C4-2B (cell line): Measurements from ENCODE around the gene DCP1B.

Source experiments
- ZFX ChIP-seq: fragments of 450-650 bp; IDR thresholded peaks from 2 replicates; pipeline ENCODE4 v1.6.1; 2017
- TF ChIP-seq, protein P1 (sequence below): fragments of 450-650 bp; conservative IDR thresholded peaks from 2 replicates; pipeline ENCODE4 v1.5.1; 2017; ENCODE audit warnings: mild to moderate bottlenecking

DNA sequence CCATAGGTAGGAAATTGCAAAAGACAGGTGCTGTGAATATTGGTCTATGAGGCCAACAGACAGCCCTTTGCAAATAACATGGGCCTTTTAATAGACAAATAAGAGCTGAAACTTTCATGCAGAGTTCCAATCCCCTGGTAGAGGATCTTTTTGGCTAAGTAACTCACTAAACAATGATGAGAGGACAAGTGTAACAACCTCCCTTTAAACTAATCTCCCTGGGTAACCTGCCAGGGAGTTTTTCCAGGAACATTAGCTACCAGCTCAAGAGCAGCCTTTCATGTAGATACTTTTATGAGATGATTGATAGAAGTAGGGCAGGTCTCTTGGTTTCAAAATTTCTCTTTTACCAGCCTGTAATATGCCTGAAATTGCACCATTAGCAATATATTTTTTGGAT lies 34.8 kb upstream of the DCP1B start:
- TF ChIP-seq, protein P1, sequence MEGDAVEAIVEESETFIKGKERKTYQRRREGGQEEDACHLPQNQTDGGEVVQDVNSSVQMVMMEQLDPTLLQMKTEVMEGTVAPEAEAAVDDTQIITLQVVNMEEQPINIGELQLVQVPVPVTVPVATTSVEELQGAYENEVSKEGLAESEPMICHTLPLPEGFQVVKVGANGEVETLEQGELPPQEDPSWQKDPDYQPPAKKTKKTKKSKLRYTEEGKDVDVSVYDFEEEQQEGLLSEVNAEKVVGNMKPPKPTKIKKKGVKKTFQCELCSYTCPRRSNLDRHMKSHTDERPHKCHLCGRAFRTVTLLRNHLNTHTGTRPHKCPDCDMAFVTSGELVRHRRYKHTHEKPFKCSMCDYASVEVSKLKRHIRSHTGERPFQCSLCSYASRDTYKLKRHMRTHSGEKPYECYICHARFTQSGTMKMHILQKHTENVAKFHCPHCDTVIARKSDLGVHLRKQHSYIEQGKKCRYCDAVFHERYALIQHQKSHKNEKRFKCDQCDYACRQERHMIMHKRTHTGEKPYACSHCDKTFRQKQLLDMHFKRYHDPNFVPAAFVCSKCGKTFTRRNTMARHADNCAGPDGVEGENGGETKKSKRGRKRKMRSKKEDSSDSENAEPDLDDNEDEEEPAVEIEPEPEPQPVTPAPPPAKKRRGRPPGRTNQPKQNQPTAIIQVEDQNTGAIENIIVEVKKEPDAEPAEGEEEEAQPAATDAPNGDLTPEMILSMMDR, result no peak
- no peak for TF ChIP-seq ZFX
